HG02571 (cell line): ENCODE results near the gene TIA1.
"Not testable (repeated sequence)": the region's sequence is repeated elsewhere in the genome, so short reads cannot be mapped to it uniquely, and the experiment has no call there.

Source experiments
- ATAC-seq: cut with Tn5 transposase; IDR thresholded peaks from one replicate; pipeline ENCODE4 v1.9.1; 2021; ENCODE audit warnings: mild to moderate bottlenecking, moderate library complexity; ENCODE audit not compliant: unreplicated experiment

TIA1 gene

GRCh38 chr2:70223305-70223704 is 25.1 kb downstream of the TIA1 start:
- ATAC-seq: not testable (repeated sequence)

- no peak for ATAC-seq
Observed at GRCh38 chr2:70214953-70215549, 33.4 kb downstream of the TIA1 start.

- no peak for ATAC-seq
Observed at GRCh38 chr2:70214365-70214764, 34.1 kb downstream of the TIA1 start.

GRCh38 chr2:70212298-70212932 is 36.0 kb downstream of the TIA1 start:
- ATAC-seq: no peak

GRCh38 chr2:70211595-70211994 is 36.8 kb downstream of the TIA1 start:
- ATAC-seq: no peak

- no peak for ATAC-seq
Observed at GRCh38 chr2:70204452-70204851, 44.0 kb downstream of the TIA1 start.

- ATAC-seq: no peak
Observed at GRCh38 chr2:70203086-70203485, 45.3 kb downstream of the TIA1 start.

GRCh38 chr2:70202236-70202806 is 46.1 kb downstream of the TIA1 start:
- no peak for ATAC-seq

GRCh38 chr2:70201831-70202230 is 46.6 kb downstream of the TIA1 start:
- no peak for ATAC-seq

- ATAC-seq: no peak
Observed at GRCh38 chr2:70201225-70201768, 47.1 kb downstream of the TIA1 start.

- ATAC-seq: no peak
Observed at GRCh38 chr2:70199320-70199864, 49.0 kb downstream of the TIA1 start.

- ATAC-seq: no peak
Observed at GRCh38 chr2:70192516-70192915, 55.9 kb downstream of the TIA1 start.

GRCh38 chr2:70191244-70191735 is 57.1 kb downstream of the TIA1 start:
- ATAC-seq: no peak

- ATAC-seq: peak; percentile 85
Observed at GRCh38 chr2:70190418-70191243, 57.8 kb downstream of the TIA1 start, which contains the start of gene C2orf42. TSS of gene C2orf42 (minus strand) at chr2:70191019. CDS start at chr2:70181985, 9,034 bp downstream.

- no peak for ATAC-seq
Observed at GRCh38 chr2:70188460-70188859, 60.0 kb downstream of the TIA1 start.

- ATAC-seq: not testable (repeated sequence)
Observed at GRCh38 chr2:70187170-70187569, 61.3 kb downstream of the TIA1 start.

- ATAC-seq: no peak
Observed at GRCh38 chr2:70182689-70183088, 65.7 kb downstream of the TIA1 start.

- peak; percentile 72 for ATAC-seq
Observed at GRCh38 chr2:70181363-70181956, 67.0 kb downstream of the TIA1 start.

GRCh38 chr2:70173520-70173919 is 74.9 kb downstream of the TIA1 start:
- ATAC-seq: no peak

- not testable (repeated sequence) for ATAC-seq
Observed at GRCh38 chr2:70169654-70170245, 78.7 kb downstream of the TIA1 start.
